Measurements from ENCODE around the gene C11orf24. TPM values are rescaled to one million over a fixed set of nuclear protein-coding genes. Genes with fewer than 3 reads are reported as not detected.

The C11orf24 gene
- total RNA-seq, 2 experiments from 2014 or later: 8.0 to 8.5 TPM

GRCh38 chr11:68295271-68295670 lies 23.5 kb upstream of the C11orf24 start:
- intact Hi-C loops (cut with DNase I, micrococcal nuclease): loop anchor here in 1 of 2 experiments (2.0 to 5.0 kb wide), 2 partner anchors 20 to 87 kb away; no protein-coding TSS in a partner anchor
- H3K27me3 ChIP-seq (ENCODE audit: control insufficient read depth in 1 of 2, insufficient read depth in 2 of 2, low read length in 2 of 2): no peaks in the 10 kb centered on the region
- ChIA-PET POLR2A (interaction anchor here (2.7 kb wide), 1 partner anchor 23 kb away, joined by 8 read pairs; the partner anchor contains the start of gene C11orf24), CTCF (interaction anchor here (1.0 to 4.5 kb wide), 2 partner anchors 37 to 411 kb away, joined by 3 to 43 read pairs; no protein-coding TSS in a partner anchor)
- H3K36me3 Mint-ChIP-seq (ENCODE audit: low read depth): no peaks in the 10 kb centered on the region
- no peak overlapping the region for H3K4me3 ChIP-seq (ENCODE audit: low read length)
- no peak overlapping the region for H3K27ac Mint-ChIP-seq
- H3K27me3 Mint-ChIP-seq: no peaks in the 10 kb centered on the region
- ATAC-seq (ENCODE audit: poor library complexity) (no peak), DNase-seq (no peak)
- H3K4me3 Mint-ChIP-seq: no peak overlapping the region
- no peak overlapping the region for H3K27ac ChIP-seq (ENCODE audit: low read depth in 1 of 2, low read length in 2 of 2)
- H3K36me3 ChIP-seq (ENCODE audit: insufficient read depth, low read length): no peaks in the 10 kb centered on the region
- no peak for TF ChIP-seq CTCF (IDR thresholded peaks at IDR 0.05)
- H3K9me3 ChIP-seq (ENCODE audit: control insufficient read depth in 1 of 2, insufficient read depth in 1 of 2, low read length in 2 of 2): no peaks in the 10 kb centered on the region
- H3K4me1 ChIP-seq (ENCODE audit: insufficient read depth, low read length): peaks cover 8% of the 10 kb centered on the region
- no peaks in the 10 kb centered on the region for H3K4me1 Mint-ChIP-seq (ENCODE audit: low read depth)
- H3K9me3 Mint-ChIP-seq: no peaks in the 10 kb centered on the region

DNA sequence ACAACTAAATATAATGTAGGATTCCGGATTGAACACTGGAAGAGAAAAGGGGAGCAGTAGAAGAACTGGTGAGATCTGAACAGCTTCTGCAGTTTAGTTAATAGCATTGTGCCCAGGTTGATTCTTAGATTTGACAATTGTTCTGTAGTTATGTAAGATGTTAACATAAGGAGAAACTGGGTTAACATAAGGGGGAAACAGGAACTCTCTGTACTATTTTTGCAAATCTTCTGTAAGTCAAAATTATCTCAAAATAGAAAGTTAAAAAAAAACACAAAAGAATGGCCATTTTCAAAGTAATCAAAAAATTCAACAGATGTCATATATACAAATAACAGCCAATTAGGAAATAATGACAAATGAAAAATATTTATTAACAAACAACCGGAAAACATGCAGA lies 21.9 kb upstream of the C11orf24 start:
- Histone ChIP-seq H3K4me3 (ENCODE audit: low read length) (no peak overlapping the region), H3K9me3 (ENCODE audit: control insufficient read depth in 1 of 2, insufficient read depth in 1 of 2, low read length in 2 of 2) (no peaks in the 10 kb centered on the region), H3K27me3 (ENCODE audit: control insufficient read depth in 1 of 2, insufficient read depth in 2 of 2, low read length in 2 of 2) (no peaks in the 10 kb centered on the region), H3K4me1 (ENCODE audit: insufficient read depth, low read length) (peaks cover 8% of the 10 kb centered on the region), H3K27ac (ENCODE audit: low read depth in 1 of 2, low read length in 2 of 2) (no peak overlapping the region), H3K36me3 (ENCODE audit: insufficient read depth, low read length) (no peaks in the 10 kb centered on the region)
- no peaks in the 10 kb centered on the region for H3K36me3 Mint-ChIP-seq (ENCODE audit: low read depth)
- no peak for ATAC-seq (ENCODE audit: poor library complexity)
- no peak overlapping the region for H3K27ac Mint-ChIP-seq
- no peaks in the 10 kb centered on the region for H3K27me3 Mint-ChIP-seq
- DNase-seq: no peak
- H3K9me3 Mint-ChIP-seq: no peaks in the 10 kb centered on the region
- TF ChIP-seq CTCF (IDR thresholded peaks at IDR 0.05): no peak
- intact Hi-C loops (cut with DNase I, micrococcal nuclease): loop anchor here in 1 of 2 experiments (2.0 kb wide), 1 partner anchor 19 kb away; no protein-coding TSS in a partner anchor
- H3K4me1 Mint-ChIP-seq (ENCODE audit: low read depth): no peaks in the 10 kb centered on the region
- ChIA-PET CTCF (no interaction called here), POLR2A (no interaction called here)
- no peak overlapping the region for H3K4me3 Mint-ChIP-seq

GRCh38 chr11:68289456-68289855 lies 17.7 kb upstream of the C11orf24 start:
- H3K4me1 Mint-ChIP-seq (ENCODE audit: low read depth): peaks cover 3% of the 10 kb centered on the region
- H3K9me3 ChIP-seq (ENCODE audit: control insufficient read depth in 1 of 2, insufficient read depth in 1 of 2, low read length in 2 of 2): no peaks in the 10 kb centered on the region
- ChIA-PET POLR2A (interaction anchor here (1.1 kb wide), 1 partner anchor 18 kb away, joined by 3 read pairs; the partner anchor contains the start of gene C11orf24), CTCF (interaction anchor here (1.8 kb wide), 1 partner anchor 32 kb away, joined by 5 read pairs; no protein-coding TSS in a partner anchor)
- H3K9me3 Mint-ChIP-seq: no peaks in the 10 kb centered on the region
- no peak overlapping the region for H3K27ac Mint-ChIP-seq
- no peak overlapping the region for H3K4me3 ChIP-seq (ENCODE audit: low read length)
- H3K4me3 Mint-ChIP-seq: no peak overlapping the region
- DNase-seq (no peak), ATAC-seq (ENCODE audit: poor library complexity) (no peak)
- H3K4me1 ChIP-seq (ENCODE audit: insufficient read depth, low read length): no peaks in the 10 kb centered on the region
- H3K27me3 ChIP-seq (ENCODE audit: control insufficient read depth in 1 of 2, insufficient read depth in 2 of 2, low read length in 2 of 2): no peaks in the 10 kb centered on the region
- no peaks in the 10 kb centered on the region for H3K36me3 Mint-ChIP-seq (ENCODE audit: low read depth)
- no peak overlapping the region for H3K27ac ChIP-seq (ENCODE audit: low read depth in 1 of 2, low read length in 2 of 2)
- no peak for TF ChIP-seq CTCF (IDR thresholded peaks at IDR 0.05)
- peaks cover 4% of the 10 kb centered on the region for H3K27me3 Mint-ChIP-seq
- intact Hi-C loops (cut with DNase I, micrococcal nuclease): no loop called here
- H3K36me3 ChIP-seq (ENCODE audit: insufficient read depth, low read length): no peaks in the 10 kb centered on the region
